HG02981 (cell line): ENCODE results near the gene GRIA4.
"Not testable (repeated sequence)": the region's sequence is repeated elsewhere in the genome, so short reads cannot be mapped to it uniquely, and the experiment has no call there.

Experiments
- ATAC-seq: cut with Tn5 transposase; IDR thresholded peaks from one replicate; pipeline ENCODE4 v1.9.1; 2021; ENCODE audit warnings: mild to moderate bottlenecking, moderate library complexity; ENCODE audit not compliant: unreplicated experiment

The GRIA4 gene

GRCh38 chr11:105785850-105786249 lies 176.0 kb downstream of the GRIA4 start:
- ATAC-seq = not testable (repeated sequence)

DNA sequence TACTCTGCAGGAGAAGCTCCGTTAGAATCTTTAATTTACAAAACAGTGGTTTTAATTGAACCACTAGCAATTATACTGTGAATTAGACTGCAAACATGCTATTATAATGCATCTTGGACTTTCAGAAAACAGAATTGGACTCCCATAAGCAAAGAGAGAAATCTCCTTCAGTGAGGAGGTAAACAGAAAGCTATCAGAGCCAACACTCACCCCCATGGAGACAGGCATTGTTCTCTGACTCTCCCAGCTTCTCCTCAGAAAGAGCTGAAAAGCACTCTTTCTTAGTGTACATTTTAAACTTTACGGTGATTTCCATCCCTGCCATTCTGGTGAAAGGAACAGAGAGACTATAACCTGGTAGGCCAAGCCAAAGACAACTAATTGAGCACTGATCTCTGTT lies 176.9 kb downstream of the GRIA4 start:
- no peak for ATAC-seq

- no peak for ATAC-seq
These were observed 179.9 kb downstream of the GRIA4 start for GRCh38 chr11:105789579-105790420.

DNA sequence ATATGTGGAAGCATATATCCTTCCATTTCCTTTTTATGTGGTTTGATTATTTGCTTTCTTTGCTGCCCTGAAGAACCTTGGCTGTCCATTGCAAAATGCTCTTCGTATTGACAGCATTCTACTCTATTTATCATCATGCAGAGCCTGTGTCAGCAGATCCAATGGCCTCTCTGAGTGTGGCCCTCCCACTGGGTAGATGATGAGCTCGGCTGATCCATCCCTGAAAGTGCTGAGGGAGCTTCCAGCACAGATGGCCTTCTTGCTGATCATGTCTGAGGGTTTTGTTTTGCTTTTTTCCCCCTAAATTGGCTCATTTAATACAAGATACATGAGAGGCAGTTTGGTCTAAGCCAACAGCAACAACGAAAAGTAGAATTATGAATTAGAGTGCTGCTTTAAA lies 181.0 kb downstream of the GRIA4 start:
- ATAC-seq = no peak

DNA sequence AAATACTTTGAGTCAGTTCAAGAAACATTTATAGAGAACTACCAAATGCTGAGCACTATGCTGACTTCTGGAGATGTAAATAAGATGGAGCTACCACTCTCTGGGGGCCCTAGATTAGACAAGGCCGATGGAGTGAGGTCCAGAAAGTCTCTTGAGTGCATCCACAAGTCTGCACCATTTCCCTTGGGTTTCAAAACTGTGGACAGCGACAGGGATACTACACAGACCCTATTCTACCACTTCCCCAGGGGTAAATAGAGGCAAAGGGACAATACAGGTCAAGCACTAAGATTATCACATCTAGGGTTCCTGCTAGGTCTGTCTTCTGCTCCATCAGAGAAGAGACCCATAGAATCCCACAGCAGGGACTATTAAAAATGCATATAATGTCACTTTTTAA lies 183.2 kb downstream of the GRIA4 start:
- no peak for ATAC-seq

DNA sequence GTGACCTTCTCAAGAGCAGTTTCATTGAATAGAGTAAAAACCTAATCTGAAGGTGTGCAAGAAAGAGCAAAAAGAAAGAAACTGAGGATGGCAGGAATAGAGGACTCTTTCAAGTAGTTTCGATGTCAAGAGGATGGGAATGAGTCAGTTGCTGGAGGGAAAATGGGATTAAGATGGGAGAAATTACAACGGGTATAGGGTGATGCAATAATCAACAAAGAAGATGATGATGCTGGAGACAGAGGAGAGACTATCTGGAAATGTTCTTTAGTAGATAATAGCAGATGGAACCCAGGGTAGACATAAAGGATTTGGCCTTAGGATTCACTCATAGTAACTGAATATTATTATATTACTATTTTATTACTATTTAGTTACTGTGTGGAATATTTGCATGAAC lies 189.4 kb downstream of the GRIA4 start:
- no peak for ATAC-seq

DNA sequence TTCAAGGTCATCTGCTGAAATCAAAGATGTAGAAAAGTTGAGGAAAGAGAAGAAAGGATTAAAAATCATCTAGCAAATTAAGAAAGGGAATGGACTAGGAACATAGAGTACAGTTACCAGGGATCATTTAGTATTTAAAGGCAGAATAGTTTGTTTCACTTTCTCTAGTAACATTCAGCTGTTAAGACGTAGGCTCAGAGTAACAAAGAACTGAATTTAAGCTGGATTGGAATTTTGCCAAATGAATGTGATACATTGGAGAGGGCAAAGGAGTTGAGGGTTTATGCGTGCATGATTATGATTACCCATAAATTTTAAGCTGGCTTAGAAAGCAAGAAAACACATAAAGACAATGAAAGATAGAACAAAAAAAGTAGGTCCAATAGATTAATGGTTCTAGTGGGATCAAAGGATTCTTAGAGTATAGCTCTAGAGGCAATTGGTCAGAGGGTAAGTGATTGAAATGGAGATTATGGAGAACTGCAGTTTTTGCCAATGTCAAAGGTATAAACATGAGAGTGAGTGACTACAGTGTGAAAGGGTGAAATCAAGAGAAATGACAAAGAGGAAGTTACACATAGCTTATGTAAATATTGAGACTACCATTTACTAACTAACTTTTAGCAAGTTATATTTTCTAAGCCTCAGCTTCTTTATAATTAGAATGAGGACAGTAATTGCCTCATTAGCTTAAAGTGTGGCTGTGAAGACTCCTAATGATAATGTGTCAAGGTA lies 190.0 kb downstream of the GRIA4 start:
- ATAC-seq = no peak

- ATAC-seq = no peak
These were observed 192.5 kb downstream of the GRIA4 start for GRCh38 chr11:105802390-105802789.

DNA sequence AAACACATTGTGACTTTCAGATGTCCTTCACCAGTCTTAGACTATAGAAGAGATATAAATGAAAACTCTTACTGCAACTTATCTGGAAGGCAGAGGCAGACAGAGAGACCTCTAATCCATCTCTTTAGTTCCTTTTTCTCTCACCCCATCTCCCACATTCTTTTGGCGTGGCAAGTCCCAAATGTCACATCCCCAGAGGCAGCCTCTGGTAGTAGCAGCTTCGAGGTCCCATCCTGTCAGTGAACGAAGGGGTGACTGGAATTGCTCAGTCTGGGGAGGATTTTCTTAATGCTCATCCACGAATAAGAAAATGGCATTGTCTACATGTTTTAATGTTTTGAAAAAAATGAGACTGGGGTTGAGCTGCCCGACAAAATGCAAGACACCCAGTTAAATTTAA lies 201.4 kb downstream of the GRIA4 start:
- ATAC-seq = no peak

DNA sequence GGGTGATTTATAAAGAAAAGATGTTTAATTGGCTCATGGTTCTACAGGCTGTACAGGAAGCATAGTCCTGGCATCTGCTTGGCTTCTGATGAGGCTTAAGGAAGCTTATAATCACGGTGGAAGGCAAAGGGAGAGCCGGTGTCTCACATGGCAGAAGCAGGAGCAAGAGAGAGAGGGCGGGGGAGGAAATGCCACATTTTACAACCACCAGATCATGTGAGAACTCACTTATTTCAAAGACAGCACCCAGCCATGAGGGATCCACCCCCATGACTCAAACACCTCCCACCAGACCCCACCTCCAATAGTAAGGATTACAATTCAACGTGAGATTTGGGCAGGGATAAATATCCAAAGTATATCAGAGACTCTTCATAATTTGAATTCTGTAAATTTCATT lies 211.5 kb downstream of the GRIA4 start:
- no peak for ATAC-seq

DNA sequence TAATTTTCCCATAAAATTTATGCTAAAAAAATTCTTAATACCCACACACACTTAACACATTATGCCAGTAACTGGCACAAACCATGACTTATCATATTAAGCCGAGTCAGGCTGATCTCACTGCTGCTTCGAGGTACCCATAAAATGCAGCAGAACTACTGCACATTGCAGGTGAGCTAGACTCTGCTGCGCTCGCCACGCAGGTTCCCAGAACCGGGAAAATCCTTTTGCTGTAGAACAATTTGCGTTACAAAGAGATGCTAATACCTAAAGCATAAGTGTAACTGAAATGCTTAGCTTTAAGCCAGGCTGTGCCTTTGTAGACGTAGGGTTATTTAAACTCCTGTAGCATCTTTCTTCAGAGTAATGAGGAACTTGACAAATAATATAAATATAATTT lies 211.9 kb downstream of the GRIA4 start:
- ATAC-seq = no peak

GRCh38 chr11:105823495-105824033 lies 213.7 kb downstream of the GRIA4 start:
- ATAC-seq = no peak

GRCh38 chr11:105824457-105825013 lies 214.7 kb downstream of the GRIA4 start:
- ATAC-seq = no peak

- ATAC-seq = no peak
These were observed 215.3 kb downstream of the GRIA4 start for GRCh38 chr11:105825141-105825540.

DNA sequence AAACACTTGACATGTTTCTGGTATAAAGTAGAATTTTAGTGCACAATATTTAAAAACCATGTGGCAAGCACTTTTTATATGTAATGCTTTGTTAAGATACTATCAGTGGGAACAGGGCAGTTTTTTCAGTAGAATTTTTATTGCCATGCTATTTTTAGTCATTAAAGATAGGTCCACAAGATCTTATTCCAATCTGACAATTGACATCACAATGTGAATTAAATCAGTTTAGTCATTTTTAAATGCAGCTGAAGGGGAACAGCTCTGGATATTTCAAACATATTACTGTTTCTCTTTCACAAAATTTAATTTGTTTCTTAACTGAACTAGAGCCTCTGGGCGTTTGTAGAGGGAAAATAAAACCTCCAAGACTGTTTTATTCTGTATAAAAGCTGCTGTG lies 218.0 kb downstream of the GRIA4 start:
- ATAC-seq = no peak

DNA sequence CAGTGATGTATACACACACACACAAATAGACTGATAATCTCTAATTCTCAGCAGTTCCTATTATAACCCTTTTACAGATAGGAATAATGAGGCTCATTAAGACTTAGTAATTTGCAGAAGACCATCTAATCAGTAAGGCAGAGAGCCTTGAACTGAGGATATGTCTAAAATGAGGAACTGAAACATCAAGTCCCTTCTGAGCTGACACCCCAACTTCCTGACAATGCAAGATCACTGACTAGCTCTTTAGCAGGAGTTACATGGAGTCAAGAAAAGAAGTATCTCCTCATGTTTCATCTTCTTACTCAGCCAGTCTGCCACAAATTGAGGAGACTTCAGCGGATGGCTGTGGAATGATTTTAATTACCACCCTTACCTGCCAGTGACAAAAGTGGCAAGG lies 219.2 kb downstream of the GRIA4 start:
- peak; percentile 95 for ATAC-seq

DNA sequence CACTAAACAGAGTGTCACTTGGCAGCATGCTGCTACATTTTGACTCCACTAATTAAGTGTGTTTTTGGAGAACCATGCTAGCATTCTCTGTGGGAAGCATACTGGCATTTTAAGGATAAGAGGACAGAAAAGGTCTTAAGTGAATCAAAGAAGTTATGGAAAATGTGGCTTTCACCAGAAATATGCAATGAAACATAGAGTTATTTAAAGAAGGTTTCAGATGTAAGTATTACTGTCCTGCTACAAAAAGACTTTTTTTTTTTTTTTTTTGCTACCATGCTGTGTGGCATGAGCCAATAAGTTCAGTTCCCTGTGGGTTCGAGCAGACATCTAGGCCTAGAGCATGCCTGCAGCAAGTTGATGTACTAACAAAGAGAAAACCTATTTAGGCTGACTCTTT lies 224.6 kb downstream of the GRIA4 start:
- no peak for ATAC-seq

GRCh38 chr11:105838668-105839384 lies 229.0 kb downstream of the GRIA4 start:
- ATAC-seq = no peak

DNA sequence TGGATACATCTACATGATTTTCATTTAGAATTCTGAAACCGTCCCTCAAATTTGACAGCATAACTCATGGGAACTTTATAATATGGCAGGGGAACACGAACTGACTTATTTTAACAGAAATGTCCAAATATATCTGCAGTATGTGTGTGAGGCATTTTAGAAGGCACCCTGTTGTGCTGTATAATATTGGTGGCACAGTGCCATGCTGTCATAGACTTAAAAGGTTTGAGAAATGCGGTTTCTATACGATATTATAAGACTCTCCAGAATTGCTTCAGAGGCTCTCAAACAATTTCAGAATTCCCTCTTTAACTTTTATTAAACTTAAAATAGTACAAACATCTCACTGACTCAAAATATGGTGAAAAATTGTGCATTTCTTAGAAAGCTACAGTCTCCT lies 230.5 kb downstream of the GRIA4 start:
- ATAC-seq = no peak

DNA sequence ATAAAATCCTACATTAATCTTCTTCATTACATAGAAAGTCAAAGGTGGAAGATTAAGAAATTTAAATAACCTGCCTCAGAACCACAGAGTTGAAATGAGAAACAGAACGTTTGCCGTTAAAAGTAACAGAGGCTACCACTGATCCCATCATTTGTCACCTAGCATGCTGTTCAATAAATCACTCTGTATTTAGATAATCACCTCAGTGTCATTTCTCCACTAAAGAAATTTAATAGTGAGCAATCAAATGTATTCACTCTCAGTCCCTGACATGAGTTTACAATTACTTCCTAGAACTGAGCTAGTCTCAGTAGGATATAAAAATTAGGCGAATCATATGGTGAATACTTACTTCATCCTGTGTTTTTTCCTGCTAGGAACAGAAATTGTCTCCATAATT lies 242.5 kb downstream of the GRIA4 start:
- no peak for ATAC-seq

GRCh38 chr11:105854269-105854668 lies 244.4 kb downstream of the GRIA4 start:
- ATAC-seq = no peak
